COLO668 (cell line): Measurements from ENCODE around the gene DOLK.

ENCODE experiments used
- DNase-seq: peaks from one replicate; lab custom pipeline; 2025; ENCODE audit not compliant: unreplicated experiment; lab: John Stamatoyannopoulos, UW

DOLK gene

DNA sequence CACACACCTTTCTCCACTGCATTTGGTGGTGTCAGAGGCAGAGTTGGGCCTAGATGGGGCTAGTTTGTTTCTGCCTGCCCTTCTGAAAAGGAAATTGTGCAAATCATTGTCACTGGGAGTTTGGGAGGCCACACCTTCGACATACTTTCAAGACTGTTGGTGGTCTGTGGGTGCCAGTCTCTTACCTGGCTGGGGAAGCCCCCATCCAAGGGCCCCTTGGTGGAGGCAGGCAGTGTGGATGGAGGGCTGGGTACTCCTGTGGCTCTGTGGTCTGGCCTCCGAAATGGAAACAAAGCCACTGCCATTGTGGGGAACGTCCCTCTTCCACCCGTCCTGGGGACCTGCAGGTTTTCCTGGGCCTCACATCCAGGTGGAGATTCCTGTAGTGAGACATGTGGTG is 37.5 kb downstream of the DOLK start:
- DNase-seq: no peak

DNA sequence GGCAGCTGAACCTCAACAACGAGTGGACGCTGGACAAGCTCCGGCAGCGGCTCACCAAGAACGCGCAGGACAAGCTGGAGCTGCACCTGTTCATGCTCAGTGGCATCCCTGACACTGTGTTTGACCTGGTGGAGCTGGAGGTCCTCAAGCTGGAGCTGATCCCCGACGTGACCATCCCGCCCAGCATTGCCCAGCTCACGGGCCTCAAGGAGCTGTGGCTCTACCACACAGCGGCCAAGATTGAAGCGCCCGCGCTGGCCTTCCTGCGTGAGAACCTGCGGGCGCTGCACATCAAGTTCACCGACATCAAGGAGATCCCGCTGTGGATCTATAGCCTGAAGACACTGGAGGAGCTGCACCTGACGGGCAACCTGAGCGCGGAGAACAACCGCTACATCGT is 39.0 kb downstream of the DOLK start:
- DNase-seq: no peak

DNA sequence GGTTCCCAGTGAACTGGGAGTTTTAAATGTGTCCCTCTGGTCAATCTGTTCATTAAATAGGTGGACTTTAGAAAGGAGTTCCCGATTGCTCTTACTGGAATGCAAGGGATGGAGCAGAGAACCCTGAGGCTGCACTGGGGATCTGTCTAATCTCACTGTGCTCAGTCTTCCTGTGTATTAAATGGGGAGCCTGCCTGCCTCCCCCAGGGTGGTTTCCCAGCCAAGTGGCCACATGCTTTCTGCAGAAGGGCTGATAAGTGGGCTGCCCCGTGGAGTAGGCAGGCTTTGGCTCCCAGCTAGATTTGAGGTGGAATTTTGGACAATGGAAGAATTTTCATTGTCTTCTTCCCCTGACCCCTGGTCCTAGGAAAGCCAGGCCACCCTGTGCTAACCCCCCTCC is 40.7 kb downstream of the DOLK start:
- no peak for DNase-seq

DNA sequence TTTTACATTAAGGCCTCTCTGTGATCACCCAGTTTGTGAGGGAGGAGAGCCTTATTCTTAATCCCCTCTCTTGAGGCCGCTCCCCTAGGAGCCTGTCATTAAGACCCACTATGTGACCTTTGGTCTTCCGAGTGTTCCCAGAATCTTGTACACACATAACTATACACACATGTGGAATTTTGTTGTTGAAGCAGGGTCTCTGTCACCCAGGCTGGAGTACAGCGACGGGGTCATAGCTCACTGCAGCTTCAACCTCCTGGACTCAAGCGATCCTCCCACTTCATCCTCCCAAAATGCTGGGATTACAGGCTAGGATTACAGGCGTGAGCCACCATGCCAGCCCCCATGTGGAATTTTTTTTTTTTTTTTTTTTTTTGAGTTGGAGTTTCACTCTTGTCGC is 41.4 kb downstream of the DOLK start:
- DNase-seq: no peak

DNA sequence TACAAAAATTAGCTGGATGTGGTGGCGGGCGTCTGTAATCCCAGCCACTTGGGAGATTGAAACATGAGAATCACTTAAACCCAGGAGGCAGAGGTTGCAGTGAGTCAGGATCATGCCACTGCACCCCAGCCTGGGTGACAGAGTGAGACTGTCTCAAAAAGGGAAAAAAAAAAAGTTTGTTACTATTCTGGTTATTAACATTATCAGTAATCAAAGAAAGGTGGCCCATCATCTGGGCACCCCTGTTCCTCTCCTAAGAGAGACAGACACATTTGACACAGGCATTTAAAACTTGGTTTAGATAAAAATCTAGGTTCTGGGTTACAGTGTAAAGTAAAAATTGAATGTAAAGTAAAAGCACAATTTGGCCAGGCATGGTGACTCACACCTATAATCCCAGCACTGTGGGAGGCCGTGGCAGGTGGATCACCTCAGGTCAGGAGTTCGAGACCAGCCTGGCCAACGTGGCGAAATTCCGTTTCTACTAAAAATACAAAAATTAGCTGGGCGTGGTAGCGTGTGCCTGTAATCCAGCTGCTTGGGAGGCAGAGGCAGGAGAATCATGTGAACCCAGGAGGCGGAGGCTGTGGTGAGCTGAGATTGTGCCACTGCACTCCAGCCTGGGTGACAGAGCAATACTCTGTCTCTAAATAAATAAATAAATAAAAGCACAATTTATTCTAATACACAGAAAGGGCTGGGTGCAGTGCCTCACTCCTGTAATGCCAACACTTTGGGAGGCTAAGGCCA is 43.4 kb downstream of the DOLK start:
- no peak for DNase-seq

DNA sequence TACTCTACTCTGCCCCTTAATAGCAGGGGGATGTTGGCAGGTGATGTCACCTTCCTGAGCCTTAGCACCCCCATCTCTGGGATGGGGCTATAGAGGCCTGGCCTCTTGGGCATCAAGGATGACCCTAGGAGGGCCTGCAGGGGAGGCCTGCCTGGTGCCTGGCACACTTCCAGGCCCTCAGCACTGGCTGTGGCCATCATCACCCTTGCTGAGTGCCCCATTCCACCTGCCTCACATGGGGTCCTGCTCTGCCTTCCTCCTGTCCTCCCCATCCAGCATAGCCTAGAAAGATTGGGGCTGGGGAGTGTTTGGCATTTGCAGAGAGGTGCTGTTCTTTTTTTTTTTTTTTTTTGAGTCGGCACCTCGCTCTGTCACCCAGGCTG is 44.3 kb downstream of the DOLK start:
- no peak for DNase-seq

DNA sequence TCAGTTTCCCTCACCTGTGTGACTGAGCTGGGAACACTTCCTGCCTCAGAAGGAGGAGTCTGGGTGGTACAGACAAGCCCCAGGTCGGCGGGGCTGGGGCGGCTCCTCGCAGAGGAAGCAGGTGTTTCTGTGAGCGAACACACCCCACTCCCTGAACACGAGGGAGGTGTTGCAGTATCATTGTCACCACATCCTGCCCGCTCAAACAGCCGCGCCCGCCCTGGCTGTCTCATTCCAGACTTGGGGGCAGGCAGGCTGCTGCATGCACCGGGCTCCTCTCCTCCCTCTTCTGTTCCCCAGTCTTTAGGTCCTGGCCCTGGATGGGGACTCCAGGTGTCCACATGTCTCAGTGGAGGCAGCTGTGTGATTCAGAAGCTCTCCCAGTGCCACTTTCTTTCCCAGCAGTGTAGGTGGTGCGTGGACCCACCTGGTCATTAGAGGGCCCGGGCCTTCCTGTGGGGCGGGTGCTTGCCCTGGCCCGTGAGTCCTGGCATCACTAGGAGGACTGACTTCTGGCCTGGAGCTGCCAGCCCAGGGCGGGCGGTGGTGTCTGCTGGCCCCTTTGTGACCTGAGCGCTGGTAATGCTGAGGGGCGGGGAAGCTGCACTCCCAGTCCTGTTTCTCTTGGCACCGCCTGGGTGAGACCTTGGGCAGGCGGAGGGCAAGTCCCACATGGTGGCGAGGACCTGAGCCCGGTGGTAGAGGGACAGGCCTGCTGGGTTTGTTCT is 44.9 kb downstream of the DOLK start:
- peak; percentile 86 for DNase-seq

DNA sequence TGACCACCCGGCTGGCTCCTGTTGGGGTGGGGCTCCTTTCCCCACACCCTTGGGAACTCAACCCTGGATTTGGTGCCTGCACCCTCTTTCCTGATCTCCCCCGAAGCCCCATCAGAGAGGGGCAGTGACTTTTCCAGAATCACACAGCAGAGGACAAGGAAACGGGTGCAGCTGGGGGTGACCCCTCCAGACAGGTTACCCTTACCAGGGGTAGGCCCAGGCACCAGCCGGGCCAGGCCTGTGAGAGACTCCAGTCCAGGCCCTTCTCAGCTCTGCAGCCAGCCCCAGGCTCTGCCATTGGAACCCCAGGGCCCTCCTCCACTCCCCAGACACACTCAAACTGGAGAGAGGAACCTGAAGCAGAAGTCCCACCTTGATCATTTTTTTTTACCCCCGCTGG is 45.6 kb downstream of the DOLK start:
- DNase-seq: no peak

DNA sequence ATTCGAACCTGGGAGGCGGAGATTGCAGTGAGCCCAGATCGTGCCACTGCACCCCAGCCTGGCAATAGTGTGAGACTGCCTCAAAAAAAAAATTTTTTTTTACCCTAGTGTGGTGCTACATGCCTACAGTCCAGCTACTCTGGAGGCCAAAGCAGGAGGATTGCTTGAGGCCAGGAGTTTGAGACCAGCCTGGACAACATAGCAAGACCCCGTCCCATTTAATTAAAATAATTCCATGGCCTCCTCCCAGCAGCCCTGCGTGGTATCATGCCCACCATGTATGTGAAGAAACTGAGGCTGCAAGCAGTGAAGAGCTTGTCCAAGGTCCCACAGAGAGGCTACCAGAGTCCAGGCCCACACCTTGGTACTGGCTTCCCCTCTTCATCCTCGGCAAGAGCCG is 46.0 kb downstream of the DOLK start:
- DNase-seq: no peak

DNA sequence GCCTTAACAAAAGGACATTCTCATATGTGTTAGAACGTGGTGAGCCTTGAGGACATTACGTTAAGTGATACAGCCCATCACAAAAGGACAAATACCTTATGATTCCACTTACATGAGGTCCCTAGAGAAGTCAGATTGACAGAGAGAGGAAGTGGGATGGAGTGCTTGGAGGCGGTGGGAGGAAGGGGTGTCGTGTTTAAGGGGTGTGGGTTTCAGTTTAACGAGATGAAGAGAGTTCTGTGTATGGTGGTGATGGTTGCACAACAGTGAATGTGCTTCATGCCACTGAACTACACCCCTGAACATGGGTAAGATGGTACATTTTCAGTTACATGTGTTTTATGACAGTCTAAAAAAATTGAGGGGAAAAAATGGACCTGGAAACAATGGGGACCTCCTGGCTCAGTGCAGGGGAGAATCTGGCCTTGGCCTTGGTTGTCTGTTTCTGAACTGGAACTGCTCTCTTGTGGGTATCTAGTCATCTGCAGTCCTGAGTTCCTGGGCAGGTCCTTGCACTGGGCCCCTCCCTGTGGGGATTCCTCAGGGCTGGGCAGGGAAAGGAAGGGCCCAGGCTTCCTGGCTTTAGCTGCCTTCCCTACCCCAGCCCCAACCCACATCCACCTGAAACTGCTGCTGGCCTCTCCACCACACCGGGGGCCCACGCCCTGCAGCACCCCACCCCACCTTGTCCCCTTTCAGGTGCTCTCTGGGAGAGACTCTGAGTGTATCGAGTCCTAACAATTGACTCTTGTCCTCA is 47.7 kb downstream of the DOLK start:
- no peak for DNase-seq

DNA sequence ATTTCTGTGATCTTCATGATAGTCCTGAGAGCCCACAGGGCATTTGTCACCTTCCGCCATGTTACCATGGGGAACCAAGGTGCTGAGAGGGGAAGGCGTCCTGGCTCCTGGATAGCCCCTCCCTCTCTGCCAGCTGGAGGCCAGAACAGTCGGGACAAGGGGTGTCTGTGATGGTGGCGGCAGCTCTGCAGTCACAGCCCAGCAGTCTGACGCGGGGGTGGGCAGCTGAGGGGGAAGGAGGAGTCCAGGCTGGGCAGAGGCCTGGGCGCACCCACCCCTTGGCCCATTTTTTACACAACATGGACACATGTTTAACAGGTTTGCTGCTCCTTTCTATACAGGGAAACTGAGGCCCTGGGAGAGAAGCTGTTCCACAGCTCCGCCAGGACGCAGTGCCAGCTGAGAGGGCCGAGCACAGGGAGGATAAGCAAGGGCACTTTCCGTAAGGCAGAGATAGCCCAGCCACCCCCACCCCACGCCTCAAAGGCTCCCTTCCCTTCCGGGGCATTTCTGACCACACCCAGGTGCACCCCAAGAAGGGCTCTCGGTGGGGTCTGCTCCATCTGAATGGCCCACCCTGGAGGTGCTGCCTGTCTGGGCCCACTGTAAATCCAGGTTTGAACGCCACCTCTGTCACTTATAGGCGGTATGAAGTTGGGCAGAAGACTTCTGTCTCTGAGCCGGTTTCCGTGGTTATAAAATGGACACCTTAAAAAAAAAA is 48.4 kb downstream of the DOLK start:
- no peak for DNase-seq

DNA sequence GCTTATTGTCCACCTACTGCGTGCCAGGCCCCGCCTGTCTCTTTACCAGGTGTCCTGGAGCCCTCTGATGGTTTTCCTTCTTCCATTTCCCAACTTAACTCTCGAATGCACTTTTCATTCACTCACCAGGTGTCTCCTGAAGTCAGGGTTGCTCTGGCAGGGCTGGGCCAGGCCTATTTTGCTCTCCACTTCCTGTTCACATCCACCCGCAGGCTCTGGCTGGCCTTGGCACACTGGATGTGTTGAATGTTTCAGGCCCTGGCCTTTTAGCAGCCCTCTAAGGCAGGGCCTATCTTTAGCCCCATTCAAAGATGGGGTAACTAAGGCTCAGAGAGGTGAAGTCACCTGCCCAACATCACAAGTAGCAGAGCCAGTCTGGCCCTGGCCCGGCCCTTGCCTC is 49.0 kb downstream of the DOLK start:
- no peak for DNase-seq

DNA sequence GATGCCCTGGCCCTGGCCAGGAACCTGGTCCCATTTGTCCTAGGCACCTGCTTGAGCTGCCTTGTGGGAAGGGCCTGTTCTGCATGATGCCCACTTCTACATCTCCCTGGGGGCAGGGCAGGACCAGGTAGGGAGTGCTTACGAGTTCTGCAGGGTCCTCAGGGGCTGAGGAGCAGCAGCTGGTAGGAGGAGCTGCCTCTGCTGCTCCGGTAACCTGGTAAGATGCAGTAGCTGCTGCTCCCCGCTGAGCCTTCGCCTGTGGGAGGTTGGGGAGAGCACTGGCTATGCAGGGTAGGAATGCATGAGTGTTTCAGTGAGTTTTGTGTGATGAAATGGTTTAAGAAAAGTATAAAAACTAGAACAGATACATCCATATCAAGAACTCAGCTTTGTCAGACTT is 51.8 kb downstream of the DOLK start:
- no peak for DNase-seq
